ENCODE measurements around the gene PTDSS2. TPM values are rescaled to one million over a fixed set of nuclear protein-coding genes. Genes with fewer than 3 reads are reported as not detected.

Gene PTDSS2
- total and polyA plus RNA-seq, 2 of the 4 experiments (the other 2 are of a cell fraction), result 23.5 to 26.6 TPM

DNA sequence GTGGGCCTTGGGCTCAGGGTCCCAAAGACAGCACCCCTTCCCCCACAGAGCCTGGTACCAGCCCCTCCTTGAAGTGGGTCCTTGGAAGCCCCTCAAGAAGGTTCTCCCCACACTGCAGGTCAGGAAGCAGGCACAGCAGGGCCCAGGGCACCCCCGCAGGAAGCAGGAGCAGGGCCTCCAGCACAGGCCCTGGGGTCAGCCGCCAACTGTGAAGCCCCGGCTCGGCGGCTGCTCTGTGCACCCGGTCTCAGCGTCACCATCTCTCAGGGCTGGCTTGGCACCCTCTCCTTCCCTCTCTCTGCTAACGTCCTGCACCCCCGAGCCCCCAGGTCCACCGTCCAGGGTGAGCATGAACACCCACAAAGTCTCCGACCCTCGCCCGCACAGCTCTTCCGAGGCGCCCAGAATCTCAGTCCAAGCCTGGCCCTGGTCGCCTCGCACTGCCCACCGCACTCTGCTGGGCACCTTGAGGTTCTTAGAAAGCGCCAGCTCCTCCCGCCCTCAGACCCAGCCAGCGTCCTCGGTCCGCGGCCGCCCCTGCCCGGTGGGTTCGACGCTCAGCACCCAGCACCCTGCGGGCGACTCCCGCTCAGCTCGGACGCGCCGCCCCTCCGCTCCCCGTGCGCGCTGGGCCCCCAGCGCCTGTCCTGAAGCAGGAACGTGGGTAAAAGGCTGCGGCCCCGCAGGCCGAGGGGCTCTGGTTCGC lies 33.9 kb upstream of the PTDSS2 start:
- peak overlapping the region; percentile 23; the same call in 1 of the 2 replicates for H3K9ac ChIP-seq (ENCODE audit: low read depth, low read length)
- H3K4me2 ChIP-seq (ENCODE audit: low read depth, low read length), result peak overlapping the region; percentile 76

More for the DNA sequence above, 33.9 kb upstream of the PTDSS2 start:
- H2AFZ ChIP-seq (replicated peaks; ENCODE audit: low read length, poor library complexity), result peak overlapping the region; percentile 92
- intact Hi-C loops (cut with micrococcal nuclease) (no loop called here), in situ Hi-C loops (cut with MboI; ENCODE audit: low sequenced_read_pairs) (no loop called here), dilution Hi-C loops (cut with HindIII; ENCODE audit: low sequenced_read_pairs, unreplicated experiment) (no loop called here)
- H3K79me1 ChIP-seq (ENCODE audit: low read depth in 1 of 2, low read length in 2 of 2), result no peaks in the 10 kb centered on the region
- peak overlapping the region; percentile 81 for H2AK9ac ChIP-seq (replicated peaks; ENCODE audit: low read depth, low read length, poor library complexity)
- no peak overlapping the region for H2BK120ac ChIP-seq (ENCODE audit: low read depth, low read length)
- H2BK20ac ChIP-seq (ENCODE audit: low read depth, low read length), result no peak overlapping the region
- no peak overlapping the region; the same call in 2 of the 3 replicates for H2BK15ac ChIP-seq (ENCODE audit: low read depth, low read length)
- H3K27me3 ChIP-seq (ENCODE audit: control insufficient read depth, insufficient read depth, low read length), result peaks cover 36% of the 10 kb centered on the region
- H2BK5ac ChIP-seq (ENCODE audit: low read depth, low read length, poor library complexity, severe bottlenecking), result no peak overlapping the region
- H3K18ac ChIP-seq (ENCODE audit: low read depth, low read length), result no peak overlapping the region
- H4K91ac ChIP-seq (ENCODE audit: insufficient read depth, low read depth, low read length), result no peak overlapping the region
- H4K20me1 ChIP-seq (ENCODE audit: insufficient read depth, low read length), result no peaks in the 10 kb centered on the region
- POLR2A ChIA-PET (ENCODE audit: unreplicated experiment), result no interaction called here
- H3K4me3 ChIP-seq (ENCODE audit: insufficient read depth, low read depth, low read length), result peak overlapping the region; percentile 41
- no peak overlapping the region for H3K56ac ChIP-seq (ENCODE audit: extremely low read depth, insufficient read depth, low read length)
- H4K8ac ChIP-seq (ENCODE audit: low read depth in 2 of 2, low read length in 2 of 2), result peak overlapping the region in 1 of 2 experiments; percentile 28; a peak in 1 of 4 replicates
- no peaks in the 10 kb centered on the region for H3K36me3 ChIP-seq (ENCODE audit: control insufficient read depth, insufficient read depth, low read length)
- no peak overlapping the region for H3K14ac ChIP-seq (replicated peaks; ENCODE audit: low read depth, low read length)
- peak overlapping the region; percentile 42; the same call in 1 of the 2 replicates for H3K4ac ChIP-seq (ENCODE audit: low read depth, low read length)
- BruUV-seq (replicated peaks), result no TSS peak
- 30% methylated on average over 17 of the region's 45 CpGs; no CpG with 5 or more reads in 1 of the 2 experiments for WGBS, 2 experiments (ENCODE audit: extremely low coverage in 2 of 2, insufficient read length in 1 of 2)
- no peak overlapping the region for H3K27ac ChIP-seq (ENCODE audit: insufficient read depth, low read length)
- TF ChIP-seq NFE2L2 (IDR thresholded peaks at IDR 0.05; ENCODE audit: low read depth, low read length), result no peak
- TF ChIP-seq POLR2A (IDR thresholded peaks at IDR 0.05; ENCODE audit: low read depth, low read length), result no peak
- no peak for TF ChIP-seq SMC3 (IDR thresholded peaks at IDR 0.05; ENCODE audit: low read depth, low read length)
- no peak for TF ChIP-seq MAZ (IDR thresholded peaks at IDR 0.05; ENCODE audit: borderline replicate concordance, low read depth, low read length)
- TF ChIP-seq RFX5 (IDR thresholded peaks at IDR 0.05; ENCODE audit: low read depth, low read length), result no peak
- TF ChIP-seq, protein P1, sequence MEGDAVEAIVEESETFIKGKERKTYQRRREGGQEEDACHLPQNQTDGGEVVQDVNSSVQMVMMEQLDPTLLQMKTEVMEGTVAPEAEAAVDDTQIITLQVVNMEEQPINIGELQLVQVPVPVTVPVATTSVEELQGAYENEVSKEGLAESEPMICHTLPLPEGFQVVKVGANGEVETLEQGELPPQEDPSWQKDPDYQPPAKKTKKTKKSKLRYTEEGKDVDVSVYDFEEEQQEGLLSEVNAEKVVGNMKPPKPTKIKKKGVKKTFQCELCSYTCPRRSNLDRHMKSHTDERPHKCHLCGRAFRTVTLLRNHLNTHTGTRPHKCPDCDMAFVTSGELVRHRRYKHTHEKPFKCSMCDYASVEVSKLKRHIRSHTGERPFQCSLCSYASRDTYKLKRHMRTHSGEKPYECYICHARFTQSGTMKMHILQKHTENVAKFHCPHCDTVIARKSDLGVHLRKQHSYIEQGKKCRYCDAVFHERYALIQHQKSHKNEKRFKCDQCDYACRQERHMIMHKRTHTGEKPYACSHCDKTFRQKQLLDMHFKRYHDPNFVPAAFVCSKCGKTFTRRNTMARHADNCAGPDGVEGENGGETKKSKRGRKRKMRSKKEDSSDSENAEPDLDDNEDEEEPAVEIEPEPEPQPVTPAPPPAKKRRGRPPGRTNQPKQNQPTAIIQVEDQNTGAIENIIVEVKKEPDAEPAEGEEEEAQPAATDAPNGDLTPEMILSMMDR (conservative IDR thresholded peaks at IDR 0.05; ENCODE audit: low read depth, low read length), result no peak
- TF ChIP-seq, protein P2, sequence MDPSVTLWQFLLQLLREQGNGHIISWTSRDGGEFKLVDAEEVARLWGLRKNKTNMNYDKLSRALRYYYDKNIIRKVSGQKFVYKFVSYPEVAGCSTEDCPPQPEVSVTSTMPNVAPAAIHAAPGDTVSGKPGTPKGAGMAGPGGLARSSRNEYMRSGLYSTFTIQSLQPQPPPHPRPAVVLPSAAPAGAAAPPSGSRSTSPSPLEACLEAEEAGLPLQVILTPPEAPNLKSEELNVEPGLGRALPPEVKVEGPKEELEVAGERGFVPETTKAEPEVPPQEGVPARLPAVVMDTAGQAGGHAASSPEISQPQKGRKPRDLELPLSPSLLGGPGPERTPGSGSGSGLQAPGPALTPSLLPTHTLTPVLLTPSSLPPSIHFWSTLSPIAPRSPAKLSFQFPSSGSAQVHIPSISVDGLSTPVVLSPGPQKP (IDR thresholded peaks at IDR 0.05; ENCODE audit: borderline replicate concordance, low read depth, low read length), result no peak
- no peak for TF ChIP-seq RAD21 (IDR thresholded peaks at IDR 0.05; ENCODE audit: low read length)
- TF ChIP-seq CHD1 (IDR thresholded peaks at IDR 0.05; ENCODE audit: low read depth, low read length), result no peak
- TF ChIP-seq BHLHE40 (IDR thresholded peaks at IDR 0.05; ENCODE audit: low read depth, low read length), result no peak
- H2AK5ac ChIP-seq (ENCODE audit: low read depth, low read length), result 0 out of 2 replicates have a peak overlapping the region, but pooled peaks have one; percentile 60
- ATAC-seq (ENCODE audit: low read depth) (no peak), DNase-seq (no peak)
- H3K23ac ChIP-seq (ENCODE audit: low read depth, low read length), result no peak overlapping the region
- H4K5ac ChIP-seq (ENCODE audit: low read depth, low read length), result no peak overlapping the region
- CTCF ChIA-PET, result no interaction called here
- no peaks in the 10 kb centered on the region for H3K9me3 ChIP-seq (ENCODE audit: control insufficient read depth, insufficient read depth, low read length)
- 0 out of 2 replicates have a peak, but pooled peaks cover 5% of the 10 kb centered on the region for H3K9me1 ChIP-seq (ENCODE audit: insufficient read depth, low read length)
- peaks cover 14% of the 10 kb centered on the region for H3K4me1 ChIP-seq (ENCODE audit: control insufficient read depth, insufficient read depth, low read length)
